ENCODE data around the gene CLIP4. TPM values are rescaled to one million over a fixed set of nuclear protein-coding genes. Genes with fewer than 3 reads are reported as not detected.

The CLIP4 gene
- total and polyA plus RNA-seq, 4 donors: 15.1 to 30.1 (median 23.1) TPM

- Histone ChIP-seq H3K4me3 (no peak overlapping the region), H3K36me3 (ENCODE audit: control insufficient read depth in 4 of 4, insufficient read depth in 4 of 4, low read length in 4 of 4) (no peaks in the 10 kb centered on the region), H3K27ac (ENCODE audit: low read depth in 1 of 2, low read length in 1 of 2) (no peak overlapping the region), H3K4me1 (ENCODE audit: control insufficient read depth in 5 of 5, insufficient read depth in 5 of 5, low read length in 5 of 5) (peaks cover 0 to 3% (median 0%) of the 10 kb centered on the region in 5 donors), H3K9ac (ENCODE audit: insufficient read depth in 1 of 2, low read length in 2 of 2) (no peak overlapping the region), H3K9me3 (ENCODE audit: control insufficient read depth in 4 of 4, insufficient read depth in 3 of 4, low read length in 3 of 4) (no peaks in the 10 kb centered on the region), H3K27me3 (ENCODE audit: control insufficient read depth in 3 of 3, insufficient read depth in 3 of 3, low read length in 2 of 3) (peaks cover 0 to 3% (median 0%) of the 10 kb centered on the region in 3 donors)
- no peak for DNase-seq
- 49 to 57% methylated on average over 7 of the region's 7 CpGs for WGBS, 2 donors
- no peak for TF ChIP-seq CTCF (IDR thresholded peaks at IDR 0.05; ENCODE audit: control extremely low read depth, extremely low read depth)
- ATAC-seq (ENCODE audit: insufficient read depth, low FRiP score): no peak
These were observed 111.6 kb downstream of the CLIP4 start for GRCh38 chr2:29226808-29227207.

- Histone ChIP-seq H3K9ac (ENCODE audit: insufficient read depth in 1 of 2, low read length in 2 of 2) (no peak overlapping the region), H3K4me1 (ENCODE audit: control insufficient read depth in 5 of 5, insufficient read depth in 5 of 5, low read length in 5 of 5) (peaks cover 0 to 7% (median 0%) of the 10 kb centered on the region in 5 donors), H3K36me3 (ENCODE audit: control insufficient read depth in 4 of 4, insufficient read depth in 4 of 4, low read length in 4 of 4) (no peaks in the 10 kb centered on the region), H3K9me3 (ENCODE audit: control insufficient read depth in 4 of 4, insufficient read depth in 3 of 4, low read length in 3 of 4) (no peaks in the 10 kb centered on the region), H3K27ac (ENCODE audit: low read depth in 1 of 2, low read length in 1 of 2) (no peak overlapping the region), H3K4me3 (no peak overlapping the region), H3K27me3 (ENCODE audit: control insufficient read depth in 3 of 3, insufficient read depth in 3 of 3, low read length in 2 of 3) (peaks cover 0 to 3% (median 0%) of the 10 kb centered on the region in 3 donors)
- no peak for DNase-seq
- WGBS, 2 donors: 59 to 62% methylated on average over 15 of the region's 15 CpGs
- TF ChIP-seq CTCF (IDR thresholded peaks at IDR 0.05; ENCODE audit: control extremely low read depth, extremely low read depth): no peak
- ATAC-seq (ENCODE audit: insufficient read depth, low FRiP score): no peak
These were observed 112.9 kb downstream of the CLIP4 start for GRCh38 chr2:29227935-29228675.

- peaks cover 0 to 3% (median 0%) of the 10 kb centered on the region in 3 donors for H3K27me3 ChIP-seq (ENCODE audit: control insufficient read depth in 3 of 3, insufficient read depth in 3 of 3, low read length in 2 of 3)
- ATAC-seq (ENCODE audit: insufficient read depth, low FRiP score) (no peak), DNase-seq (no peak)
- H3K4me1 ChIP-seq (ENCODE audit: control insufficient read depth in 5 of 5, insufficient read depth in 5 of 5, low read length in 5 of 5): peaks cover 0 to 6% (median 0%) of the 10 kb centered on the region in 5 donors
- H3K9ac ChIP-seq (ENCODE audit: insufficient read depth in 1 of 2, low read length in 2 of 2): no peak overlapping the region
- H3K36me3 ChIP-seq (ENCODE audit: control insufficient read depth in 4 of 4, insufficient read depth in 4 of 4, low read length in 4 of 4): no peaks in the 10 kb centered on the region
- no peak overlapping the region for H3K27ac ChIP-seq (ENCODE audit: low read depth in 1 of 2, low read length in 1 of 2)
- H3K4me3 ChIP-seq: no peak overlapping the region
- 77 to 82% methylated on average over 9 of the region's 9 CpGs for WGBS, 2 donors
- H3K9me3 ChIP-seq (ENCODE audit: control insufficient read depth in 4 of 4, insufficient read depth in 3 of 4, low read length in 3 of 4): no peaks in the 10 kb centered on the region
- no peak for TF ChIP-seq CTCF (IDR thresholded peaks at IDR 0.05; ENCODE audit: control extremely low read depth, extremely low read depth)
These were observed 113.7 kb downstream of the CLIP4 start for GRCh38 chr2:29228947-29229346.
